ENCODE results near the gene RBM15. TPM values are rescaled to one million over a fixed set of nuclear protein-coding genes. Genes with fewer than 3 reads are reported as not detected.

The RBM15 gene
- polyA plus RNA-seq (2013, experiment 1 of 2) = 14.6 TPM
- polyA plus RNA-seq (2013, experiment 2 of 2) = 15.2 TPM

GRCh38 chr1:110338886-110339406 lies at the start of gene RBM15:
RBM15 (plus strand) TSS chr1:110339377; CDS start chr1:110339406, 29 bp downstream.
- peak within 1 kb of the TSS; percentile 98 for H3K4me3 ChIP-seq (ENCODE audit: low read length)
- peaks cover 35% of the 10 kb centered on the region for H3K36me3 ChIP-seq (ENCODE audit: insufficient read depth, low read length)
- no peaks in the 10 kb centered on the region for H3K27me3 ChIP-seq (ENCODE audit: insufficient read depth, low read length)
- no peaks in the 10 kb centered on the region for H3K9me3 ChIP-seq (ENCODE audit: insufficient read depth, low read depth, low read length)
- H3K27ac ChIP-seq (ENCODE audit: low read depth, low read length) = peak within 1 kb of the TSS; percentile 96
- peaks cover 44% of the 10 kb centered on the region for H3K4me1 ChIP-seq (ENCODE audit: insufficient read depth, low read length)
- WGBS = under 1% methylated on average over 25 of the region's 25 CpGs
- peak within 1 kb of the TSS; percentile 98 for H3K9ac ChIP-seq (ENCODE audit: low read depth, low read length)

GRCh38 chr1:110291241-110292030 lies 47.7 kb upstream of the RBM15 start:
- Histone ChIP-seq H3K27ac (ENCODE audit: low read depth, low read length) (no peak overlapping the region), H3K27me3 (ENCODE audit: insufficient read depth, low read length) (no peaks in the 10 kb centered on the region), H3K9ac (ENCODE audit: low read depth, low read length) (no peak overlapping the region), H3K4me1 (ENCODE audit: insufficient read depth, low read length) (no peaks in the 10 kb centered on the region), H3K4me3 (ENCODE audit: low read length) (no peak overlapping the region), H3K9me3 (ENCODE audit: insufficient read depth, low read depth, low read length) (no peaks in the 10 kb centered on the region), H3K36me3 (ENCODE audit: insufficient read depth, low read length) (no peaks in the 10 kb centered on the region)
- WGBS = 68% methylated on average over 6 of the region's 7 CpGs

- no peaks in the 10 kb centered on the region for H3K27me3 ChIP-seq (ENCODE audit: insufficient read depth, low read length)
- H3K9ac ChIP-seq (ENCODE audit: low read depth, low read length) = no peak overlapping the region
- H3K36me3 ChIP-seq (ENCODE audit: insufficient read depth, low read length) = no peaks in the 10 kb centered on the region
- H3K9me3 ChIP-seq (ENCODE audit: insufficient read depth, low read depth, low read length) = no peaks in the 10 kb centered on the region
- no peaks in the 10 kb centered on the region for H3K4me1 ChIP-seq (ENCODE audit: insufficient read depth, low read length)
- WGBS = 88% methylated on average over 6 of the region's 7 CpGs
- no peak overlapping the region for H3K4me3 ChIP-seq (ENCODE audit: low read length)
- H3K27ac ChIP-seq (ENCODE audit: low read depth, low read length) = no peak overlapping the region
Measured at GRCh38 chr1:110292031-110292741, 47.0 kb upstream of the RBM15 start.

GRCh38 chr1:110293601-110294104 lies 45.5 kb upstream of the RBM15 start:
- Histone ChIP-seq H3K36me3 (ENCODE audit: insufficient read depth, low read length) (no peaks in the 10 kb centered on the region), H3K27me3 (ENCODE audit: insufficient read depth, low read length) (no peaks in the 10 kb centered on the region), H3K9me3 (ENCODE audit: insufficient read depth, low read depth, low read length) (no peaks in the 10 kb centered on the region), H3K4me3 (ENCODE audit: low read length) (no peak overlapping the region), H3K27ac (ENCODE audit: low read depth, low read length) (no peak overlapping the region), H3K9ac (ENCODE audit: low read depth, low read length) (no peak overlapping the region), H3K4me1 (ENCODE audit: insufficient read depth, low read length) (no peaks in the 10 kb centered on the region)
- WGBS = 83% methylated on average over 7 of the region's 9 CpGs

- no peaks in the 10 kb centered on the region for H3K9me3 ChIP-seq (ENCODE audit: insufficient read depth, low read depth, low read length)
- no peaks in the 10 kb centered on the region for H3K36me3 ChIP-seq (ENCODE audit: insufficient read depth, low read length)
- no peak overlapping the region for H3K4me3 ChIP-seq (ENCODE audit: low read length)
- no peak overlapping the region for H3K27ac ChIP-seq (ENCODE audit: low read depth, low read length)
- no peak overlapping the region for H3K9ac ChIP-seq (ENCODE audit: low read depth, low read length)
- no peaks in the 10 kb centered on the region for H3K27me3 ChIP-seq (ENCODE audit: insufficient read depth, low read length)
- 89% methylated on average over 8 of the region's 9 CpGs for WGBS
- H3K4me1 ChIP-seq (ENCODE audit: insufficient read depth, low read length) = no peaks in the 10 kb centered on the region
Measured at GRCh38 chr1:110294308-110294707, 44.9 kb upstream of the RBM15 start.

GRCh38 chr1:110298991-110299390 lies 40.2 kb upstream of the RBM15 start:
- H3K4me3 ChIP-seq (ENCODE audit: low read length) = no peak overlapping the region
- WGBS = 91% methylated on average over 4 of the region's 4 CpGs
- H3K4me1 ChIP-seq (ENCODE audit: insufficient read depth, low read length) = no peaks in the 10 kb centered on the region
- H3K27ac ChIP-seq (ENCODE audit: low read depth, low read length) = no peak overlapping the region
- H3K9me3 ChIP-seq (ENCODE audit: insufficient read depth, low read depth, low read length) = no peaks in the 10 kb centered on the region
- H3K36me3 ChIP-seq (ENCODE audit: insufficient read depth, low read length) = no peaks in the 10 kb centered on the region
- no peak overlapping the region for H3K9ac ChIP-seq (ENCODE audit: low read depth, low read length)
- no peaks in the 10 kb centered on the region for H3K27me3 ChIP-seq (ENCODE audit: insufficient read depth, low read length)

GRCh38 chr1:110300412-110301085 lies 38.6 kb upstream of the RBM15 start:
- Histone ChIP-seq H3K9ac (ENCODE audit: low read depth, low read length) (no peak overlapping the region), H3K27me3 (ENCODE audit: insufficient read depth, low read length) (no peaks in the 10 kb centered on the region)

GRCh38 chr1:110302836-110303235 lies 36.3 kb upstream of the RBM15 start:
- no peak overlapping the region for H3K27ac ChIP-seq (ENCODE audit: low read depth, low read length)
- no peaks in the 10 kb centered on the region for H3K27me3 ChIP-seq (ENCODE audit: insufficient read depth, low read length)
- H3K9ac ChIP-seq (ENCODE audit: low read depth, low read length) = no peak overlapping the region
- H3K9me3 ChIP-seq (ENCODE audit: insufficient read depth, low read depth, low read length) = no peaks in the 10 kb centered on the region
- H3K4me1 ChIP-seq (ENCODE audit: insufficient read depth, low read length) = no peaks in the 10 kb centered on the region
- 90% methylated on average over 3 of the region's 3 CpGs for WGBS
- H3K4me3 ChIP-seq (ENCODE audit: low read length) = no peak overlapping the region
- no peaks in the 10 kb centered on the region for H3K36me3 ChIP-seq (ENCODE audit: insufficient read depth, low read length)

More at GRCh38 chr1:110300412-110301085, 38.6 kb upstream of the RBM15 start:
- Histone ChIP-seq H3K36me3 (ENCODE audit: insufficient read depth, low read length) (no peaks in the 10 kb centered on the region), H3K4me1 (ENCODE audit: insufficient read depth, low read length) (no peaks in the 10 kb centered on the region), H3K9me3 (ENCODE audit: insufficient read depth, low read depth, low read length) (no peaks in the 10 kb centered on the region), H3K27ac (ENCODE audit: low read depth, low read length) (no peak overlapping the region), H3K4me3 (ENCODE audit: low read length) (no peak overlapping the region)
- WGBS = 71% methylated on average over 1 of the region's 1 CpG

- H3K4me1 ChIP-seq (ENCODE audit: insufficient read depth, low read length) = peaks cover 12% of the 10 kb centered on the region
- 87% methylated on average over 2 of the region's 2 CpGs for WGBS
- H3K36me3 ChIP-seq (ENCODE audit: insufficient read depth, low read length) = no peaks in the 10 kb centered on the region
- H3K4me3 ChIP-seq (ENCODE audit: low read length) = no peak overlapping the region
- no peaks in the 10 kb centered on the region for H3K9me3 ChIP-seq (ENCODE audit: insufficient read depth, low read depth, low read length)
- H3K9ac ChIP-seq (ENCODE audit: low read depth, low read length) = no peak overlapping the region
- no peaks in the 10 kb centered on the region for H3K27me3 ChIP-seq (ENCODE audit: insufficient read depth, low read length)
- no peak overlapping the region for H3K27ac ChIP-seq (ENCODE audit: low read depth, low read length)
Measured at GRCh38 chr1:110305900-110306420, 33.2 kb upstream of the RBM15 start.

GRCh38 chr1:110307239-110307974 lies 31.8 kb upstream of the RBM15 start:
- Histone ChIP-seq H3K27me3 (ENCODE audit: insufficient read depth, low read length) (no peaks in the 10 kb centered on the region), H3K4me1 (ENCODE audit: insufficient read depth, low read length) (peaks cover 12% of the 10 kb centered on the region), H3K9me3 (ENCODE audit: insufficient read depth, low read depth, low read length) (no peaks in the 10 kb centered on the region), H3K27ac (ENCODE audit: low read depth, low read length) (no peak overlapping the region), H3K4me3 (ENCODE audit: low read length) (no peak overlapping the region), H3K36me3 (ENCODE audit: insufficient read depth, low read length) (no peaks in the 10 kb centered on the region), H3K9ac (ENCODE audit: low read depth, low read length) (no peak overlapping the region)
- 84% methylated on average over 11 of the region's 11 CpGs for whole genome bisulfite sequencing
